ENCODE data around the gene ATP2A2. TPM values are rescaled to one million over a fixed set of nuclear protein-coding genes. Genes with fewer than 3 reads are reported as not detected.

Gene ATP2A2
- total and polyA plus RNA-seq, 2 of the 8 experiments (the other 6 are each of a cell fraction or from before 2014, with no cell fraction given) = 86.1 to 271 TPM

DNA sequence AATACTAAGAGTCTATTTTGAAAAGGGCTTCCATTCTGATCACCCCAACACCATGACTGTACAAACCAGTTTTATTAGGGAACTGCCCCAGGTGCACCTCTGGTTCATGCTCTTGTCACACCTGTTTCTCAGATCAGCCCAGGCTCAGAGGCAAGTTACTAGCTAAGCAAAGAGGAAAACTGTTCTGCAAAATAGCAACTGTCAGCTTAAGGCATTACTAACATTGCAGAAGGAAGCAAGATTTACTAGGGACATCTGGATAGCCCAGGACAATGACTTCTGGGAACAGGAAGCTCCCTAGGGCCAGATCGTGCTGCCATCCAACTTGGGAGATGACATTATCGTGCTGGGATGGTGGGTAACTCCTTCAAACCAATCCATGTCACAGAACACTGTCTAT is 92.4 kb downstream of the ATP2A2 start (continued):
- TF ChIP-seq GABPA (IDR thresholded peaks at IDR 0.05; ENCODE audit: borderline replicate concordance, insufficient read depth, low read length) = no peak
